Prostate gland (tissue), 2 donors: Measurements from ENCODE around the gene NISCH. TPM values are rescaled to one million over a fixed set of nuclear protein-coding genes. Genes with fewer than 3 reads are reported as not detected.

Experiments used
- DNase-seq: peaks from one replicate; pipeline ENCODE4 v3.0.0-alpha.2; 2019; ENCODE audit warnings: low spot score
- H3K27ac ChIP-seq, 2 donors: fragments of 200-600 bp; sonication (generic); 2 replicates each; pipeline ENCODE4 v1.5.1; 2017 to 2019
- H3K27me3 ChIP-seq: fragments of 200-600 bp; sonication (generic); replicated peaks from 2 replicates; pipeline ENCODE4 v1.5.1; 2019; ENCODE audit not compliant: insufficient read depth
- H3K36me3 ChIP-seq, 2 donors: fragments of 200-600 bp; sonication (generic); 1 replicate in 1 of 2; 2 replicates in 1 of 2; pipeline versions ENCODE4 v1.5.1 to v1.8.1; 2017 to 2019
- H3K4me1 ChIP-seq: fragments of 200-600 bp; sonication (generic); replicated peaks from 2 replicates; pipeline ENCODE4 v1.5.1; 2019
- H3K4me3 ChIP-seq, 2 donors: fragments of 200-600 bp; sonication (generic); 2 replicates each; pipeline ENCODE4 v1.5.1; 2017 to 2019
- H3K9me3 ChIP-seq: fragments of 200-600 bp; sonication (generic); 2 replicates; pipeline ENCODE4 v1.5.1; 2017
- CTCF ChIP-seq, 4 experiments: fragments of 200-600 bp in 2 of 4; fragments of 450-650 bp in 2 of 4; sonication (generic) in 2 of 4; IDR thresholded peaks; 1 replicate in 3 of 4; 2 replicates in 1 of 4; pipeline ENCODE4 v1.5.1; 2016 to 2019; ENCODE audit warnings: antibody characterized with exemption in 4 of 4, mild to moderate bottlenecking in 2 of 4, moderate library complexity in 2 of 4
- POLR2A ChIP-seq: fragments of 450-650 bp; IDR thresholded peaks from one replicate; pipeline ENCODE4 v1.6.1; 2016; ENCODE audit warnings: antibody characterized with exemption, mild to moderate bottlenecking
- POLR2AphosphoS5 ChIP-seq: sonication (generic); formaldehyde crosslinking; IDR thresholded peaks from one replicate; pipeline ENCODE4 v1.6.1; 2017; ENCODE audit warnings: antibody characterized with exemption
- WGBS: methylation state at CpG from one replicate; pipeline ENCODE4 v1.1.5; 2018; 5-methylcytosine and 5-hydroxymethylcytosine counted together
- intact Hi-C: fragments of 100-400 bp; cut with DNase I; formaldehyde crosslinking; loops from one replicate; pipeline ENCODE4 v1.14.2; 2022
- total RNA-seq, 2 donors: library from RNA; depleted of rRNA; stranded (reverse); fragments of >200 nt; gene quantifications; one replicate each; pipeline ENCODE4 v1.1.0, GENCODE V29; 2016

The NISCH gene
- total RNA-seq, 2 donors from 2014 or later: 107 to 277 TPM

DNA sequence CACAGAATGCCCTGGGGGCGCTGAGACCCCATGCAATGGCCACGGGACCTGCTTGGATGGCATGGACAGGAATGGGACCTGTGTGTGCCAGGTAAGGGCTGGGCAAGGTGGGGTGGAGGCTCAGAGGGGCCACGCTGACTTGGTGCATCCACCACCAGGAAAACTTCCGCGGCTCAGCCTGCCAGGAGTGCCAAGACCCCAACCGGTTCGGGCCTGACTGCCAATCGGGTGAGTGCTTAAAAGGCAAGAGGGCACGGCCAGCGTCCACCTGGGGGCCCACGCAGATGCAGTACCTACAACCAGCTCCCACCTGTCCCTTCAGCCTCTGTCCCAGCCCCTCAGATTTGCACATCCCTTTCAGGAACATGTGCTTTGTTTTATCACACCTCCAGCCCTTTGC, 46.6 kb downstream of the NISCH start:
- TF ChIP-seq POLR2AphosphoS5: no peak
- TF ChIP-seq POLR2A: no peak
- TF ChIP-seq CTCF (IDR thresholded peaks at IDR 0.05): no peak
- WGBS: 82% methylated on average over 11 of the region's 11 CpGs
- Histone ChIP-seq H3K4me1 (no peaks in the 10 kb centered on the region), H3K36me3 (no peaks in the 10 kb centered on the region), H3K27me3 (no peaks in the 10 kb centered on the region), H3K9me3 (no peaks in the 10 kb centered on the region), H3K4me3 (no peak overlapping the region), H3K27ac (no peak overlapping the region)
- no peak for DNase-seq
- intact Hi-C loops: no loop called here

DNA sequence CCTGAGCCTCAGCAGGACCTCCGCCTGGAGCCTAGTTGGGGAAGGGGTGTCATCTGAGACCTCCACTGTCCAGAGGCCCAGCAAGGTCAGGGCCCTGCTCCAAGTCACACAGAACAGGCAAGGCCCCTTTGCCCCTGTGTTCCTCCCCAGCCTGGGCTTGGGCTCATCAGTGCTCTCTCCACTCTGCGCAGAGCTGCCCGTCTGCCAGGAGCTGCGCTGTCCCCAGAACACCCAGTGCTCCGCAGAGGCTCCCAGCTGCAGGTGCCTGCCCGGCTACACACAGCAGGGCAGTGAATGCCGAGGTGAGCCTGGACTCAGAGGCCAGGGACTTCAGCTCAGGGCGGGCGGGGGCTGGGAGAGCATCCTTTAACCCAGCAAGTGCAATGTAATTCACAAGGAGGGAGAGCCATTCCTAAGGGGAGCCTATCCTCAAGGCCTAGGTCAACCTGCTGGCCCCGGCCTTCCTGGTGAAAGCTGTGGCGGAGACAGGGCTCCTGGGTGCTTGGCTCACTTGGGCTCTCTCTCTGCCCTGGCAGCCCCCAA, 47.5 kb downstream of the NISCH start:
- H3K27ac ChIP-seq: no peak overlapping the region
- WGBS: 96% methylated on average over 11 of the region's 11 CpGs

DNA sequence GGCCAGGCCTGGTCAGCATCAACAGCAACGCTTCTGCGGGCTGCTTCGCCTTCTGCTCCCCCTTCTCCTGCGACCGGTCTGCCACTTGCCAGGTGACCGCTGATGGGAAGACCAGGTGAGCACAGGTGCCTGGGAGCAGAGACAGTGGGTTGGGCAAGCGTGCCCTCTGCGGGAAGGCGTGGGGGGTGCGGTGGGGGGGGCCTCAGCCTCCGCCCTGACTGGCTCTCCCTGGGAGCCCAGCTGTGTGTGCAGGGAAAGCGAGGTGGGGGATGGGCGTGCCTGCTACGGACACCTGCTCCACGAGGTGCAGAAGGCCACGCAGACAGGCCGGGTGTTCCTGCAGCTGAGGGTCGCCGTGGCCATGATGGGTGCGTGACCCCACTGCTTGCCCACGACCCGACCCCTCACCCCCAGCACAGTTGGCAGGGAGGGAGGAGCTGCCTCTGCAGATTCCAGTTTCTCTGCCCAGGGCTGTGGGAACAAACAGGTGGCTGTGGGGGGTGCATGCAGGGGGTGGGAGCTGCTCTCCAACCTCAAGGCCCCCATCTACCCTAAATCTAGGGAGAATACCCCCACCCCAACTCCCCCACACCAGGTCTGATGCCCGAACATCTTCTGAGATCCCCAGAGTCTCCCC, 48.5 kb downstream of the NISCH start:
- Histone ChIP-seq H3K4me3 (no peak overlapping the region), H3K4me1 (no peaks in the 10 kb centered on the region), H3K27me3 (no peaks in the 10 kb centered on the region), H3K27ac (no peak overlapping the region), H3K36me3 (no peaks in the 10 kb centered on the region), H3K9me3 (no peaks in the 10 kb centered on the region)
- intact Hi-C loops: no loop called here
- no peak for DNase-seq
- WGBS: 70% methylated on average over 23 of the region's 23 CpGs
- TF ChIP-seq POLR2A (no peak), CTCF (IDR thresholded peaks at IDR 0.05) (no peak), POLR2AphosphoS5 (no peak)

More for the DNA sequence above, 47.5 kb downstream of the NISCH start:
- no peak for DNase-seq
- no peak overlapping the region for H3K4me3 ChIP-seq
- intact Hi-C loops: no loop called here
- no peaks in the 10 kb centered on the region for H3K4me1 ChIP-seq
- TF ChIP-seq CTCF (IDR thresholded peaks at IDR 0.05) (no peak), POLR2AphosphoS5 (no peak), POLR2A (no peak)
- no peaks in the 10 kb centered on the region for H3K36me3 ChIP-seq
- H3K9me3 ChIP-seq: no peaks in the 10 kb centered on the region
- no peaks in the 10 kb centered on the region for H3K27me3 ChIP-seq

GRCh38 chr3:52504977-52505376, 49.6 kb downstream of the NISCH start:
- WGBS: 90% methylated on average over 10 of the region's 10 CpGs
- Histone ChIP-seq H3K4me1 (no peaks in the 10 kb centered on the region), H3K9me3 (no peaks in the 10 kb centered on the region), H3K36me3 (no peaks in the 10 kb centered on the region), H3K27me3 (no peaks in the 10 kb centered on the region), H3K27ac (no peak overlapping the region), H3K4me3 (no peak overlapping the region)
- TF ChIP-seq POLR2A (no peak), CTCF (IDR thresholded peaks at IDR 0.05) (no peak), POLR2AphosphoS5 (no peak)
- intact Hi-C loops: no loop called here
- no peak for DNase-seq

- no peaks in the 10 kb centered on the region for H3K36me3 ChIP-seq
- H3K4me1 ChIP-seq: no peaks in the 10 kb centered on the region
- H3K4me3 ChIP-seq: no peak overlapping the region
- TF ChIP-seq POLR2A (no peak), POLR2AphosphoS5 (no peak), CTCF (IDR thresholded peaks at IDR 0.05) (no peak)
- intact Hi-C loops: no loop called here
- H3K27ac ChIP-seq: no peak overlapping the region
- no peak for DNase-seq
- H3K9me3 ChIP-seq: no peaks in the 10 kb centered on the region
- H3K27me3 ChIP-seq: no peaks in the 10 kb centered on the region
- WGBS: 84% methylated on average over 16 of the region's 27 CpGs
Measured at GRCh38 chr3:52506266-52506966, 51.0 kb downstream of the NISCH start.
